ENCODE measurements around the gene NFIC.
"Not testable (repeated sequence)": the region's sequence is repeated elsewhere in the genome, so short reads cannot be mapped to it uniquely, and the experiment has no call there.

NFIC gene

DNA sequence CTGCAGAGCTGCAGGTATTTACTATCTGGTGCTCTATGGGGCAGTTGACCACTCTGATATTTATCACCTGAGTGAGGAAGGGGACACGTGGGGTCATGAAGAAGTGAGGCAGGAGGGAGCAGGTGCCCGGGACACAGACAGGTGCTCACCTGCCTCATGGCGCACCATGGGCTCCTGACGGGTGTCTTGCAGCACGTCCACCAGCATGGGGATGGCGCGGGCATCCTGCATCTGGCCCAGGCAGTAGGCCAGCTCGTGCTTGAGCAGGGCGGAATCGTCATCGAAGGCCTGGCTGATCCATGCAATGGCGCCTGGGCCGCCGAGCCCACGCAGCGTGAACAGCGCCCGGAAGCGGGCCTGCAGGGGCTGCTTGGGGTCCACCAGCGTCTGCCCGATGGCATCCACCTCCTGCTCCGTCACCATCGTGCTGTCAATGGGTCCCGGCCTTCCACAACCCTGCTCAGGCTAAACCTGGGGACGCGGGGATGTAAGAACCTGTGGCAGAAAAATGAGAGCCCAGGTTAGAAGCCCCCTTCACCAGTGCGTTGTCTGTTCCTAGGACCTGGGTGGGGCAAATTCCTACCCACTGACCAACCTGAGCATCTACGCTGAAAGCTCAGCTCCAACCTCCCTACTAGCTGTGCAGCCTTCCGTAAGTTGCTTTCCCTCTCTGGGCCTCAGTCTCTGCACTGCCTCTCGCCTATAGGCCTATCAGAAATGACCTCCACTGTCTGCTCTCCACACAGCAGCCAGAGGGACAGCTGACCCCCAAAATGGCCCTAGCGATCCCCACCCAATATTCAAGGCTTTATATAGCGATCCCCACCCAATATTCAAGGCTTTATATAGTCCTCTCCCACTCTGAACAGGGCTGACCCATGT lies 130.2 kb downstream of the NFIC start:
- no peak for DNase-seq

DNA sequence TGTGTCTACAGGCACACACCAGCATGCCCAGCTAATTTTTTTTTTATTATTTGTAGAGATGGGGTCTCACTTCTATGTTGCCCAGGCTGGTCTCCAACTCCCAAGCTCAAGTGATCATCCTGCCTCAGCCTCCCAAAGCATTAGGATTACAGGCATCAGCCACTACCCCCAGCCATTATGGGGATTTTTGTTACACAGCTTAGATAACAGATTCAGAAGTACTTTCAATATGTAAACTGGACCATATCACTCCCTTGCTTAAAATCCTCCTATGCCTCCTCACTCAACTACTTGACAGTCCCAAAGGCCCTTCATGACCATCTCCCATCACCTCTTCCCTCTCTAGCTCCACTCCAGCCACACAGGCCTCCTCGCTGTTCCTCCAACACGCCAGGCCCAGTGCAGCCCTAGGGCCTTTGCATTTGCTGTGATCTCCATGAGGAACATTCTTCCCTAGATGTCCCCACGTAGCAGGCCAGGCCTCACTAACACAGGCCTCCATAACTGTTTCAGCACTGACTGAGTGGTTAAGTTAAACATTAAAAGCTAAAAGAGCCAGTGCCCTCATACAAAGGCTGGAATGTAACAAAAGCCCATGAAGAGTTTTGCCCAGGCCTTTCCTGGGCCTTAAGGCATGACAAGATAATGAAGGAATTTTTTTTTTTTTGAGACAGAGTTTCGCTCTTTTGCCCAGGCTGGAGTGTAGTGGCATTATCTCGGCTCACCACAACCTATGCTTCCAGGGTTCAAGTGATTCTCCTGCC lies 131.6 kb downstream of the NFIC start:
- DNase-seq: no peak

DNA sequence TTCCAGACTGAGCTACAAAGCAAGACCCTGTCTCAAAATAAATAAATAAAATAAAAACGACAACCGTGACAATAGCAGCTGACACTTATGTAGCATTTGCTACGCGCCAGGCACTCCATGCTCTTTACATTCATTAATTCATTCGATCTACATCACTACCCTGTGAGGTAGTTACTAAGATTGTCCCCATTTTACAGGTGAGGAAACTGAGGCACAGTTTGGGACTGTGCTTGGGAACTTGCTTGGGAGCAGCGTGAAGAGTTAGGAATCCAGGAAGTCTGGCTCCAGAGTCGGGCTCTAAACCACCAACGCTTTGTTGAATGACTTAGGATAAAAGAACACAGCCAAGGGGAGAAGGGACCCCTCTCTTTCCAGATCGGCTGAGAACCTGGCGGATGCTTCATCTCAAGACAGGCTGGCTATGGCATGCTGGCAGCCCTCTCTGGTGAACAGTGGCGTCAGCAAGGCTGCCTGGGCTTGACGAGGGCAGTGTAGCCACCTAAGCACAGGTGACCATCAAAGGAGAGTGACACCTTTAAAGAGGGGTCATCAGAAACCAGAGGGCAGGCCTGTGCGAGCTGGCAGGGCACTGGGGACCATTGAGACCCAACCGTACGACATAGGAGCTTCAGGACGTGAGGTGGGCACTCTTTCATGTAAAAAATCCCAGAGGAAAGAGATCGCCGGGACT lies 133.5 kb downstream of the NFIC start:
- no peak for DNase-seq

DNA sequence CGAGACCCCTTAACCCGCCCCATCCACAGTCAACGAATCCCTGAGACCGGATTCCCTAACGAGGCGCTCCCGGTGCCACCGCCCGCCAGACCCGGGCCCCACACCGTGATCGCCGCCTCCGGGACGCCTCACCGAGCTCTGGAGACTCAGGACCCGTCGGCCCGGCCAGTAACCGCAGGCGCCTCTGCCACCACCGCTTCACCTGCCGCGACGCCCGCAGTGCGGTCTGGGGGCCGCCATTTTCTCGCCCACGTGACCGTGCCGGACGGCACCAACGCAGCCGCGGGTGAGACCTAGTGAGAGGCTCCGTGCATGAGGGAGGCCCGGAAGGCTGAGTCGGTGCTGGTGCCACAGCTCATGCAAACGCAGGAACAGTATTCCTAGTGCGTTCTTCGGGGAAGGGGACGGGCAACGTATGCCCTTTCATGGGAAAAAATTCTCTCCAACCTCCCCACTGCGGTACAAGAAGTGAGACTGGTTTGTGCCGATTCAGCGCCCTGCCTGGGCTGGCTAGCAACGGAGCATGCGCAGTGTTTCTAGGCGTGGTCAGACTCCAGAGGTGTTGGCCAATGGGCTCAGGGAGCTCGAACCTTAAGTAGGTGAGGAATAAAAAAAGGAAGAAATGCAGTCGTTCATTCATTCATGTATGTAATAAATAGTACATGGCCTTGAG lies 134.2 kb downstream of the NFIC start, which contains the start of gene DOHH:
Gene DOHH, minus strand, starts transcription at position 246 of the 673 bp plus-strand sequence. CDS start 3,860 bp downstream, outside the sequence.
- peak; percentile 98 for DNase-seq

DNA sequence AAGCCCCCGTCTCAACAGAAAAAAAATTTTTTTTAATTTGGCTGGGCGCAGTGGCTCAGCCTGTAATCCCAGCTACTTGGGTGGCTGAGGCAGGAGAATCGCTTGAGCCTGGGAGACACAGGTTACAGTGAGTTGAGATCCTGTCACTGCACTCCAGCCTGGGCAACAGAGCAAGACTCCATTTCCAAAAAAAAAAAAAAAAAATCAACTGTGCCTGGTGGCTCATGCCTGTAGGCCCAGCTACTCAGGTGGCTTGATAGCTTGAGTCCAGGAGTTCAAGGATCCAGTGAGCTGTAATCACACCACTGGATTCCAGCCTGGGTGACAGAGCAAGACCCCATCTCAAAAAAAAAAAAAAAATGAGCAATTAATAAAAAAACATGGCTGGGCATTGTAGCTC lies 135.4 kb downstream of the NFIC start:
- DNase-seq: no peak

DNA sequence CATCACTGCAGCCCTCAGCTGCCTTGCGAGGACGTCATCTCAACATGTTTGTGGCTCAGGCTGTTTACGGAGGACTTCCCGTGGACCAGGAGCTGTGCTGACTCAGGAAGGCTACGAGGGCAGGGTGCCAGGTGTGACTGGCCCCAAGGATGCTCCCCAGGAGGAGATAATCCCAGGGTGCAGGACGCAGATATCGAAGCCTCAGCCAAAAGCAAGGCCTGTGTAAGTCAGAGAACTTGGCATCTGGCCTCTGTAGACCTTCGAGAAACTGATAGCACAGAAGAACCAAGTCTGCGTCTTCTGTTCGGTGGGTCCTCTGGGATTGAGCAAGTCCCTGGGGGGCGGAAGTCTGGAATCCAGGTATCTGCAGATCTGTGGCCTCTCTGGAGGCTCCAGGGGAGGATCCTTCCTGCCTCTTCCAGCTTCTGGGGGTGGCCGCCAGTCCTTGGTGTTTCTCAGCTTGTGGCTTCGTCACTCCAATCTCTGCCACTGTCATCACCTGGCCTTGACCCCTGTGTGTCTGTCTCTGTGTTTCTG lies 136.7 kb downstream of the NFIC start:
- no peak for DNase-seq

DNA sequence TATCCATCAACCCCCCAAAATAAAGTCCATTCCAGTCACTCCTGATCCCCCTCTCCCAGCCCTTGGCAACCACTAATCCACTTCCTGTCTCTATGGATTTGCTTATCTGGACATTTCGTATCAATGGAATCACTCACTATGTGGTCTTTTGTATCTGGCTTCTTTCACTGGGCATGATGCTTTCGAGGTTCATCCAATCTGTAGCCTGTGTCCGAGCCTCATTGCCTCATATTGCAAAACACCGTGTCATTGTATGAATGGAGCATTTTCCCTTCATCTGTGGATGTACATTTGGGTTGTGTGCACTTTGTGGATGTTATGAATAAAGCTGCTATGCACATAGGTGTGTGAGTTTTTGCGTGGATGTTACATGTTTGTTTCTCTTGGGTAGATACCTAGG lies 138.4 kb downstream of the NFIC start:
- no peak for DNase-seq

DNA sequence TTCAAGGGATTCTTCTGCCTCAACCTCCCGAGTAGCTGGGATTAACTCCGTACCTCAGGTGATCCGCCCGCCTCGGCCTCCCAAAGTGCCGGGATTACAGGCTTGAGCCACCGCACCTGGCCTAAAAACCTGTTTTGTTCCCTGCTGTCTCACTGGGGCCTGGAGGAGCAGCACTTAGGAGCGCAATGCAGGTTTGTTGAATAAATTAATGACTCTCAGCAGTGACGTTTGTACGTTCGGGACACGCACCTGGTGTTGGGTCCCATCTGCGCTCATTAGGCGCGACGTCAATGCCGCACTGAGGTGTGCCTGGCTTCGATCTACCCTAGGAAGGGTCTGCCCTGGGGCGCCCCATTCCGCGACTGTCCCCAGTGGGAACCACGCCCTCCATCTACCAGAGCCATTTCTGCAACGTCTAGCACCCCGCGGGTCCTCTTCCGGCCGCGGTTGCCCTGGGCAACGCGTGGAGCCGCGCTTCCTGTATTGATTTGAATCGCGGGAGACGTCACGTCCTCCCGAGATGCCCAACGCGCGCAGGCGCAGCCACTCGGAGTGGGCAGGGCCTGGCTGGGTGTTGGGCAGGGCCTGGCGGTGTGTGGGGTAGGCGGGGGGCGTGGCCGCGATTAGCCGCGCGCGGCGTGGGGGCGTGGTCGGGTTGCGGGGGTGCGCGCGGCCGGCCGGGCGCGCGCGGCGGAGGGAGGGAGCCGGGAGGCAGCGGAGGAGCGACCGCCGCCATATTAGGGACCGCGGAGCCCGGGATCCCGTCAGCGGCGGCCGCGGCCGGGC lies 139.4 kb downstream of the NFIC start, which contains the start of gene FZR1:
Gene FZR1, plus strand, starts transcription at position 714 of the 786 bp plus-strand sequence. CDS start 16,679 bp downstream, outside the sequence.
- DNase-seq: peak; percentile 99

DNA sequence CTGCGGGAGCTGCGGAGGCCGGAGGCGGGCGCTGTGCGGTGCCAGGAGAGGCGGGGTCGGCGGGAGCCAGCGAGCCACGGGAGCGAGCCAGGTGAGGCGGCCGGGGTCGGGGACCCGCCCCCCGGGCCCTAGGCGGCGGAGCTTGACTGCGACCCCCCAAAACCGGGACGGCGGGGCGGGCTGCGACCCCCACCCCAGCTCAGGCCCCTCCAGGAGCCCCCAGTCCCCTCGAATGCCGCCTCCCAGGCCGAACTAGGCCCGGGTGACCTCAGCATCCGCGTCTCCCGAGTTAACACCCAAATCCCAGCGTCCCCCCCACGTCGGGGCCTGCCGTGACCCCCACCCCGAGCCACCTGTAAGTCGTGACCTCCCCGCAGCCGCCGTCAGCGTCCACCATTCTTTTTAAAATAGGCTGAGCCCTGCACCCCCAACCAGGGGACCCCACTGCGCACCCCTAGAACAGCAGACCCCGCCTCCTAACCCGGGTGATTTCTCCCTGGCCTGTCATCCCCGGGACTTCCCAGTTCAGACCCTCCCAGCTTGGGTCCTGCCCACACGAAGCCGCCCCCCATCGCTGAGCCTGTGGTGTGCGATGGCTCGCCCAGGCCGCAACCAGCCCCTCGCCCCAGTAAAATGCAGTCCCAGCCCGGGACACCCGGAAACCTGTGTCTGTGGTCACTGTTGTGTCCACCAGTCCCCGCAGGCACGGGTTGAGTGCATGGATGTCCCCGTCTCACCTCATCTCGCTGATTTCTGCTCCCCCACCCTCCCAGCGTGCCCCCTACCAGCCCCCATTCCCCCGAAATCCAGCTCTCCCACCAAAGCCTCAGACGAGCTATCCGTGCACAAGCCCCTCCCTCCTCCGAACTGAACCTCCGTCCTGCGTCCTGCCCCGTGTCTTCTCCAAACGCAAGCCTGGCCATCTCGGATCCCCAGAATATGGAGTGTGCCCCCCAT lies 140.3 kb downstream of the NFIC start:
- peak; percentile 27 for DNase-seq

DNA sequence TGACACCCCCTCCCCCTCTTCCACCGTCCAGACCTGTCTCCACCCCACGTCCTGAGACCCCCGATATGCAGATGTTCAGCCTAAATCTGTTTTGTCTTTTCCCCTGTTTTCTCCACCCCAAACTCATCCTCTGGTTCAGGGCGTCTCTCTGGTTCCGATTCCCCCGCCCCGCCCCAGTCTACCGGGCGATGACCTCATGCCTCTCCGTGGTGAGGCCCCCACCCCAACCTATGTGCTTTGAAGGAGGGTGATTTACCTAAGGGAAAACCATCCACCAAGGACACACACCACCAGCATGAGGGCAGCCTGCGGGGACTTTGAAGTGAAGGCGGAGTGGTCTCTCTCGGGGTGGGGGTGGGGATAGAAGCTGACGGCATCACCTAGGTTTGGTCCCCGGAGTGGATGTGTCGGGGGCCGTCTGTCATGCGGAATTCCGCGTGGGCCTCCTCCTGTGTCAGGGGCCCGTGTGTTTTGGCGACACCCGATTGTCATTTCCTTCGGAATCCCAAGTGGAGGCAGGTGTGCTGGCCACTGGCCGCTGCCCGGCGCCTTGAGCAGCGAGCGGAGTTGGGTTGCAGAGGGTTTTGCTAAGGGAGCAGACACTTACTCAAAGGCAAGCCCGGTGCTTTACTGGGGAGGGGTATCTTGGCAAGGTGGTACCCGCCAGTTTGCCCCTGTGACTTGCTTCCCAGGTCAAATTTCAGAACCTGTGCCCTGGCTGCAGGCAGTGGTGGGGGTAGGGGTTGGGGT lies 141.2 kb downstream of the NFIC start:
- peak; percentile 55 for DNase-seq

DNA sequence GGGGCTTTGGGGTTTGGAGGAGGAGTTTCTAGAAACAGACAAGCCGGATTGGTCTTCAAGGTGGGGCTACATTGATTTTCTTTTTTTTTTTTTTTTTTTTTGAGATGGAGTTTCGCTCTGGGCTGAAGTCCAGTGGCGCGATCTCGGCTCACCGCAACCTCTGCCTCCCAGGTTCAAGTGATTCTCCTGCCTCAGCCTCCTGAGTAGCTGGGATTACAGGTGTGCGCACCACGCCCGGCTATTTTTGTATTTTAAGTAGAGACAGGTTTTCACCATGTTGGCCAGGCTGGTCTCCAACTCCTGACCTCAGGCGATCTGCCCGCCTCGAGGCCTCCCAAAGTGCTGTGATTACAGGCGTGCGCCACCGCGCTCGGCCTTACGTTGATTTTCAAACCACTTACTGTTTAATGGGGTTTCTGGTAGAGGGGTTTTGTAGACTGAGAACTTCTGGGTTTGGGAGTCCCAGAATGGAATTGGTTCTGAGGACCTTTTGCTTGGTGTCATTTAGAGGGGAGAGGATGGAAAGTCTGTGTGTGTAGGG lies 141.8 kb downstream of the NFIC start:
- DNase-seq: not testable (repeated sequence)

DNA sequence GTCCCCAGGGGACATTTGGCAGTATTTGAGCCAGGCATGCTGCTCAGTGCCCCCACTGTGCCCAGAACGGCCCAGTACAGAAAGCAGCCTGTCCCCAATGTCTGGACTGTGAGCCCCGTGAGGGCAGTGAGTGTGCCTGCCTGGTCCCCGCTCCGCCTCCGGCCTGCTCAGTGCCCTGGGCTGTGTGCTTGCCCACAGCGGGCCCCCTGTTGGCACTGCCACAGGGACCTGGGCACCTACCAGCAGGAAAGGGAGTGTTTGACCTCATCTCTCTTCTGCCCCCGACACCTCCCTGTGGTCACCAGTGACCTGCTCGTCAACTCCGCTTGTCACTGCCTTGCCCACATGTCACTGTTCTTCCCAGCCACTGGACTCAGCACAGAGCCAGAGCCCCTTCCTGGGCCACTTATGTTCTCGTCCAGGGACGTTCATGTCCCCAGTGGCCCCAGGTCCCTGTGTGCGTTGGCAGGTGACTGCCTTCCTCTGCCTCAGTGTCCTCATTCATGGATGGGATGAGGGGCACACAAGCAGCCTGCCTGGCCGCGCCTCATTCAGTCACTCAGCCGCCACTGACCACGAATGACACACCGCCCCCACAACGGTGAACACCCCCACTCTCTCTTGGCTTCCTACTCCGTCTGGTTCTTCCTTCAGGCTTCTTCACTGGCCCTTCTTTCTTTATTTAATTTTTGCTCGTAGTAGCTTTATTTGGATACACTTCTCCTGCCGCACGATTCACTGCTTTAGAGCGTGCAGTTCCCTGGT lies 142.6 kb downstream of the NFIC start:
- DNase-seq: no peak

DNA sequence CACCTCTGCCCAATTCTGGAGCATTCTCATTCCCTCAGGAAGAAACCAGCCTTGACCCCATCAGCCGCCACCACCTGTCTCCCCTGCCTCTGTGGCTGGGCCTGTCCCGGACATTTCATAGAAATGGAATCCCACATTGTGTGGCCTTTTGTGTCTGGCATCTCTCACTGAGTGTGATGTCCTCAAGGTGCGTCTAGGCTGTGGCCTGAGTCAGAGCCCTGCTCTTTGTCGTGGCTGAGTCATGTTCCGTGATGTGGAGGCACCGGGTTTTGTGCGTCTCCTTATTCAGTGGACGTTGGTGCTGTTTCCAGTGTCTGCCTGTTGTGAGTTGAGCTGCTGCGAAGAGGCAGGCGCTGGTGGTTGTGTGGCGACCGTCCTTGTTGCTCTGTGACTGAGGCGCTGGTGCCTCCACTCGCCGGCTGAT lies 143.2 kb downstream of the NFIC start:
- DNase-seq: peak; percentile 37

DNA sequence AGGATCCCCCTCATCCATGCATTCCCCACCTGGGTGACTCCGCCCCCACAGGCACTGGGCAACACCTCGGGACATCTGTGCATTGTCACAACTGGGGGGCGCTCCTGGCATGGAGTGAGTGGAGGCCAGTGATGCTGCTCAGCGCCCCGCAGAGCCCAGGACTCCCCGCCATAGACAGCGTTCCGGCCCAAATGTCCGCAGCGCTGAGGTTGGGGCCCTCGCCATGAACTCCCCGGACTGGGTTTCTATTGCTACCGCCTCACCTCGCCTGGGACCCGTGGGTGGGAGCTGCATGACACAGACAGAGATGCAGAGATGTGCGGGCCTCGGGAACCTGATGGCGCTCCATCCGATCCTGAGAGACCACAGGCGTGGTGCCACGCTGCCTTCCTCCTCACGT lies 144.3 kb downstream of the NFIC start:
- no peak for DNase-seq

DNA sequence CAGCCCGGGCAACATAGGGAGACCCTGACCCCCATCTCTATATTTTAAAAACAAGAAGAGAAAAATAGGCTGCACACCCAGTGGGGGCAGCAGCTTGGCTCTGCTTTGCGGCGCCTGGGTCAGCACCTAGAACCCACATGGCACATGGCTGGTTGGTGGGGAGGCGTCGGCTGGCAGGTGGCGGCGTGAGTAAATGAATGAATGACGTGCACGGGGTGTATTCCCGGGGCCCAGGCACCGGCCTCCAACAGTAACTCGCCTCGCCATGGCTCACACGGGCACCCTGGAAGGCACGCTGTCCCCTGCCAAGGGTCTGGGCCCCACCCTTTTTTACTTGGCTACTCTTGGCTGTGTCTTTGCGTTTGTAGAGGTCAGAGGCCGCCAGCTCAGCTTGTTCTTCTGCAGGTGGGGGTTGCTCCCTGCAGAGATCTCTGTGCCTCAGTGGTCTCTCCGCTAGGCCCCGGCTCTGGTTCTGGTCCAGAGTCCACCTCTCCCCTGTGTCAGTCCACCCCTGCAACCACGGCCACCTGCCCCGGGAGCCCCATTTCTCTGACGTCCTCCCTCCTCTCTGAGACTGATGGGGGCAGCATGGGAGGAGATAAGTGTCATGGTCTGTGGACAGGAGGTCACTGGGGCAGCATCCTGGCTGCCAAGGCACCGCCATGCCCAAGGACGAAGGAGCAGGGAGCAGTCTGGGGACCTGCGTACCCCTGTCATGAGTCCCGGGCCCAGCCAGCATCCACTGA lies 145.3 kb downstream of the NFIC start:
- DNase-seq: no peak

DNA sequence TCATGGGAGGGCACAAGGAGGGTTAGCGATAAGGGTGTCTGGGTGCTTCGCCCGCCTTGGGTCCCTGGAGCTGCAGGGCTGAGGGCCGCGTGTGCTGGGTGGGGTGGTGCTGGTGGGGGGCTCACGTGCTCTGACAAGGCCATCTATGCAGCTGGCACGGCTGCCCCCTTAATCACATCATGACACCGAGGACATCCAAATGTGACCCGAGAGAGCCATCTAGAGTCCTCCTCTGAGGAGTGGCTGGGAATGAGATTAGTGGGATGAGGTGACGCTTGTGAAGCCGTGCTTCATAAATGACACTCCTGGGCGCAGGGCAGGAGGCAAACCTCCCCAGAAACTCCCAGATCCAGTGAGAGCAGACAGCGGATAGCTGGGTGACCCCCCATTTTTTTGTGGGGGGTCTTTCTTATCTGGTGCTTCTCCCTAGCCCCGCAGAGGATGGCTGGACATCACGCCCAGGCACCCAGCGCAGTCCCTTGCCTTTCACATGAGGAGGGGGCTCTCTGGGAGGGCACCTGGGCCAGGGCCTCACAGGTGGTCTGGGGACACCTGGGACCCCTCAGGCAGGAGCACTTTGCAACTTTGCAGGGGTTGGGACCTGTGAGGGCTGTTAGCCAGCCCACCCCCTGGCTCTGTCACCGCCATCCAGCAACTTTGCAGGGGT lies 146.3 kb downstream of the NFIC start:
- no peak for DNase-seq

Measured in activated naive CD4-positive, alpha-beta T cell treated with Interleukin-2 at 50 U/mL for 16 hours (primary cell).